Endodermal cell (in vitro differentiated cells): Measurements from ENCODE around the gene ERG. TPM values are rescaled to one million over a fixed set of nuclear protein-coding genes. Genes with fewer than 3 reads are reported as not detected.

Source experiments
- DNase-seq: peaks from one replicate; pipeline ENCODE4 v3.0.0-alpha.2; 2017
- H3K27ac ChIP-seq: 2 replicates; pipeline ENCODE4 v1.5.1; 2013; ENCODE audit warnings: mild to moderate bottlenecking, low read depth, low read length, moderate library complexity
- H3K27me3 ChIP-seq: 2 replicates; pipeline ENCODE4 v1.6.1; 2013; ENCODE audit warnings: mild to moderate bottlenecking, low read length, moderate library complexity; ENCODE audit not compliant: insufficient read depth, control insufficient read depth, poor library complexity, severe bottlenecking
- H3K36me3 ChIP-seq: 2 replicates; pipeline ENCODE4 v1.7.0; 2013; ENCODE audit warnings: mild to moderate bottlenecking, low read length, moderate library complexity; ENCODE audit not compliant: control insufficient read depth, insufficient read depth
- H3K4me1 ChIP-seq: one replicate; pipeline ENCODE4 v1.7.0; 2013; ENCODE audit warnings: low read length; ENCODE audit not compliant: control insufficient read depth, insufficient read depth
- H3K4me3 ChIP-seq: 2 replicates; pipeline ENCODE4 v1.5.1; 2013; ENCODE audit warnings: mild to moderate bottlenecking, low read length, moderate library complexity
- H3K9ac ChIP-seq: 2 replicates; pipeline ENCODE4 v1.6.1; 2013; ENCODE audit warnings: mild to moderate bottlenecking, low read length, moderate library complexity; ENCODE audit not compliant: poor library complexity, severe bottlenecking; ENCODE audit errors: extremely low read depth
- H3K9me3 ChIP-seq: 2 replicates; pipeline ENCODE4 v1.6.1; 2013; ENCODE audit warnings: mild to moderate bottlenecking, low read length, moderate library complexity; ENCODE audit not compliant: control insufficient read depth
- H3K27ac Mint-ChIP-seq: 2 replicates; pipeline ENCODE4 v1.8.0; 2020; ENCODE audit warnings: mixed read lengths
- H3K27me3 Mint-ChIP-seq: 2 replicates; pipeline ENCODE4 v1.8.0; 2021; ENCODE audit warnings: mild to moderate bottlenecking, mixed read lengths; ENCODE audit not compliant: insufficient read depth
- H3K36me3 Mint-ChIP-seq: 2 replicates; pipeline ENCODE4 v1.8.0; 2020; ENCODE audit warnings: low read depth, mixed read lengths
- H3K4me1 Mint-ChIP-seq: 2 replicates; pipeline ENCODE4 v1.8.0; 2020; ENCODE audit warnings: mixed read lengths
- H3K4me3 Mint-ChIP-seq: 2 replicates; pipeline ENCODE4 v1.8.0; 2020; ENCODE audit warnings: mild to moderate bottlenecking, moderate library complexity, mixed read lengths
- H3K9me3 Mint-ChIP-seq: 2 replicates; pipeline ENCODE4 v1.8.0; 2020; ENCODE audit warnings: mild to moderate bottlenecking, mixed read lengths
- CTCF ChIP-seq: fragments of 200-600 bp; sonication (generic); conservative IDR thresholded peaks from 2 replicates; pipeline ENCODE4 v1.5.0; 2021; ENCODE audit warnings: antibody characterized with exemption, mild to moderate bottlenecking
- WGBS, 2 experiments: methylation state at CpG; one replicate each; pipeline versions ENCODE4 v1.1.5 to v1.1.7; 2013; ENCODE audit warnings: missing lambda C conversion rate in 2 of 2, mixed read lengths in 1 of 2; ENCODE audit not compliant: insufficient coverage in 1 of 2, insufficient read length in 1 of 2; 5-methylcytosine and 5-hydroxymethylcytosine counted together
- total RNA-seq, 2 donors: library from RNA; stranded (reverse); fragmentation: NEBNext Ultra II Directional in 1 of 2; extraction: Animal tissue kit (Norgen Biotek cat#: 25700) in 1 of 2; gene quantifications; 2 replicates in 1 of 2; 3 replicates in 1 of 2; pipeline ENCODE4 v1.2.1, GENCODE V29; 2021

ERG gene
- total RNA-seq, 2 donors from 2014 or later = not detected

- Histone ChIP-seq H3K4me3 (no peak overlapping the region), H3K27ac (no peak overlapping the region), H3K9me3 (no peaks in the 10 kb centered on the region), H3K36me3 (no peaks in the 10 kb centered on the region), H3K27me3 (no peaks in the 10 kb centered on the region), H3K4me1 (no peaks in the 10 kb centered on the region), H3K9ac (no peak overlapping the region)
- Mint-ChIP-seq H3K4me1 (peaks cover 19% of the 10 kb centered on the region), H3K27me3 (no peaks in the 10 kb centered on the region), H3K4me3 (no peak overlapping the region), H3K36me3 (no peaks in the 10 kb centered on the region), H3K9me3 (no peaks in the 10 kb centered on the region), H3K27ac (no peak overlapping the region)
- no peak for DNase-seq
- 95% methylated on average over 1 of the region's 3 CpGs; no CpG with 5 or more reads in 1 of the 2 experiments for WGBS, 2 experiments
- TF ChIP-seq CTCF = no peak
These were observed 6.3 kb downstream of the ERG start for GRCh38 chr21:38492007-38492406.

- Mint-ChIP-seq H3K4me3 (no peak overlapping the region), H3K4me1 (peaks cover 19% of the 10 kb centered on the region), H3K36me3 (no peaks in the 10 kb centered on the region), H3K27me3 (no peaks in the 10 kb centered on the region), H3K9me3 (no peaks in the 10 kb centered on the region), H3K27ac (no peak overlapping the region)
- no peaks in the 10 kb centered on the region for H3K36me3 ChIP-seq
- H3K4me1 ChIP-seq = no peaks in the 10 kb centered on the region
- WGBS, 2 experiments = 92 to 98% methylated on average over 4 to 5 of the region's 5 CpGs
- H3K27me3 ChIP-seq = no peaks in the 10 kb centered on the region
- DNase-seq = no peak
- no peak overlapping the region for H3K4me3 ChIP-seq
- no peak for TF ChIP-seq CTCF
- no peaks in the 10 kb centered on the region for H3K9me3 ChIP-seq
- H3K27ac ChIP-seq = no peak overlapping the region
- no peak overlapping the region for H3K9ac ChIP-seq
These were observed 6.7 kb downstream of the ERG start for GRCh38 chr21:38491536-38491935.

DNA sequence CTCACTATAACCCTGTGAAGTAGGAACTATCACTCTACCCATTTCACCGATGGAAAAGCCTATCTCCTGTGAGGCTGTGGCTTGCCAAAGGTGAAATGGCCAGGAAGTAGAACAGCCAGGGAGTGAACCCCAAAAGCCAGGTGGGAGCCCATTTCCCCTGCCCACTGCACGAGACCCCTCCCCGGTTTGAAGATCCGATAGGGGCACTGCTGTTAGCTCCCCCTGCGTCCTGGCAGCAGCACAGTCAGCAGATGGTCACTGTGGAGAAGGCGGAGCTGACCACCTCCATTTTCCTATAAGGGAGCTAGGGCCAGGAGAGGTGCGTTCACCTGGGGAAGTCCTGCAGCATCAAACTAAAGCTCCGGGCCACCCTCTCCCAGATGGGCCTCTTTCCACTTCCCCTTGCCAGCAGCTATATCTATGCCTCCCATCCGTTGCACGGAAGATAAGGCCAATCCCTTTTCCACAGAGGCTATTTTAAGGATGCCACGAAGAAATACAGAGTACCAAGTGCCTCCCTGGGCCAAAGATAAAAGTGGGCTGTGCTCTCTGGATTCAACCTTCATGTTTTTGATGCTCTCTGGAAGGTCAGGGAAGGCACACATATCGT lies 7.8 kb downstream of the ERG start:
- Histone ChIP-seq H3K4me1 (no peaks in the 10 kb centered on the region), H3K36me3 (no peaks in the 10 kb centered on the region), H3K27ac (no peak overlapping the region), H3K27me3 (no peaks in the 10 kb centered on the region), H3K4me3 (no peak overlapping the region), H3K9me3 (no peaks in the 10 kb centered on the region), H3K9ac (no peak overlapping the region)
- no peaks in the 10 kb centered on the region for H3K27me3 Mint-ChIP-seq
- no peaks in the 10 kb centered on the region for H3K9me3 Mint-ChIP-seq
- TF ChIP-seq CTCF = no peak
- 84 to 93% methylated on average over 7 to 12 of the region's 12 CpGs for WGBS, 2 experiments
- DNase-seq = no peak
- H3K4me1 Mint-ChIP-seq = peaks cover 19% of the 10 kb centered on the region
- no peak overlapping the region for H3K27ac Mint-ChIP-seq
- H3K4me3 Mint-ChIP-seq = no peak overlapping the region
- H3K36me3 Mint-ChIP-seq = no peaks in the 10 kb centered on the region
